GM23248 (cell line): ENCODE results near the gene RNF13.

Experiments used
- EZH2 ChIP-seq: fragments of 200-600 bp; sonication (generic); IDR thresholded peaks from 2 replicates; pipeline ENCODE4 v1.6.1; 2018; ENCODE audit warnings: antibody characterized with exemption, mild to moderate bottlenecking; ENCODE audit not compliant: insufficient read depth, poor library complexity, severe bottlenecking
- EZH2phosphoT487 ChIP-seq: fragments of 200-600 bp; sonication (generic); IDR thresholded peaks from 2 replicates; pipeline ENCODE4 v1.6.1; 2018; ENCODE audit warnings: antibody characterized with exemption, moderate library complexity, mild to moderate bottlenecking, low read depth; ENCODE audit not compliant: insufficient read depth

DNA sequence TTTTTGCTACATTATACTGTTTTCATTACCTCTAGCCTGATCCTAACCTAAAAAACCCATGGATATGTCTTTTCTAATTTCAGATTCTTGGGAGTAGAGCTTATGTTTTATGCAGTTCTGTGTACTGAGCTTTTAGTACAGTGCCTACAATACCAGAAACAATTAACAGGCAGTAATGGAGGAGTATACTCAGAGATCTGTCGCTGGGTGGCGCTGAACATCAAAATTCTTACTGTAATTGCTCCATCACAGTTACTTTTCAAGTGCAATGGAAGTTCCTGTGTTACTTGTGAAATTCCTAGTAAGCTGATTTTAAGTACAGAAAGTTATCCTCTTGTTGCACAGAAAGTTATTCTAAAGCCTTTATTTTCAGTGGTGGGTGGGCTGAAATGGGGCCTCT lies 66.9 kb downstream of the RNF13 start:
- TF ChIP-seq EZH2 (no peak), EZH2phosphoT487 (no peak)
